Fibroblast of the conjunctiva (primary cell): ENCODE measurements around the gene CST7.

ENCODE experiments used
- DNase-seq: peaks from one replicate; pipeline ENCODE4 v3.0.0-alpha.2; 2010; ENCODE audit warnings: low read depth

Gene CST7

DNA sequence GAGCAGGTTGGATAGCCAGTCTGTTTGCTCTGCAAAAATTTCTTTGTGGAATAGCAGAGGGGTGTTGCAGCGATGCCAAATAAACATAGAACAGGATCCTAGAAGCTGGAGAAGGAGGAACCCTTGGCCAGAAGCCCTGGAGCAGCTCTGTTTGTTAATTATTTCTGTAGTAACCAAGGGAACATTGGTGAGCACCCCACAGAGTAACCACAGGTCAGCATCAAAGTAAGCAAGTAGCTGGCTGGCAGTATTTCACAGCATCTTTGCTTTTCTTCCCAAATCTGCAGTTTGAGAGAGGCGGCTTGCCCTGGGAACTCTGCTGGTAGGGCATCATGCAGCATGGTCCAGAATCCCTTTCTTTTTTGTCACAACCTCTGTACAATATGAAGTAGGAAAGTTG lies 56.2 kb downstream of the CST7 start:
- DNase-seq = no peak

DNA sequence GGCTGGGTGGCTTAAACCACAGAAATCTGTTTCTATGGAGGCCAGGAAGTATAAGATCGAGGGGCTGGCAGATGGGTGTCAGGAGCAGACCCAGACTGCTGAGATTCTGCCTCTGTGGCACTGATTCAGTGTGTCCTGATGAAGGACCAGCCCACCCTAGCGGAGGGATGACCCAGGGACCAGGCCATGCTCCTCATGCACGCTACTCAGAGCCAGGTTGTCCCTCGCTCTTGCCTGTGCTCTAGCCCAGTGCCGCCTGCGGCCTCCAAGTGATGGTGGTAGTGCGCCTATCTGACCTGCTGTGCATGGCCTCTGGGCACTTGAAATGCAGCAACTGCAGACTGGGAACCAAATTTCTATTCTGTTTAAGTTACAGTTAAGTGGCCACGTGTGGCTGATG lies 56.6 kb downstream of the CST7 start:
- no peak for DNase-seq

DNA sequence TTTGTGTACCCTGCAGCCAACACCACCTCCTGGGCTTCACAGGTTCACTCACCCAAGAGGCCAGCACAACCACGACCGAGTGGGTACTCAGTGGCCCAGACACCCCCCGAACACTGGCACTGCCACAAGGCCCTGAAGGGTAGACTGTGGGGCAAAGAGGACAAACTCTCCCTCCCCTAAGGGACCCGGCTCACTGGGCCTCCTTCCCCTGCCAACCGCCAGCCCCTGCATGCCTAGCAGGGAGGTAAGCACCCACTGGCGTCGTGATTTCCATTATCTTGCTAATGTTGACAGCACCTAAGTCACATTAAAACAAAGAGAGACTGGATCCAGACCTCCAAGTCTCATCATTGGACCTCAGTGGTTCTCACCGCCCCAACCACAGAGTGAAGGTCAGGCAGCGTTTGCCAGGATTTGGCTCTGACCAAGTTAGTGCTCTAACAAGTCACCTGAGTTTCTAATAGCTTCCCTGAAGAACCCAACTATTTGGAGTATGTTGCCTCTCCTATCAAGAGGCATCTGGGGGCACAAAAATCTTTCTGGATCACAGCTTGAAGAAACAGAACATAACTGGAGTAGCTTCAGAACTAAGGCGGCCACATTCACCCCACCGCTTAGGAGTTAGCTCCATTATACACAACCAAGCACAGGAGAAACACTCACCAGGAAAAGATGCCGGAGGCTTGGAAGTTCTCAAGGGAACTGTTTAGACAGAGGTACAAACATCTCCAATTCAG lies 57.5 kb downstream of the CST7 start:
- DNase-seq = no peak

DNA sequence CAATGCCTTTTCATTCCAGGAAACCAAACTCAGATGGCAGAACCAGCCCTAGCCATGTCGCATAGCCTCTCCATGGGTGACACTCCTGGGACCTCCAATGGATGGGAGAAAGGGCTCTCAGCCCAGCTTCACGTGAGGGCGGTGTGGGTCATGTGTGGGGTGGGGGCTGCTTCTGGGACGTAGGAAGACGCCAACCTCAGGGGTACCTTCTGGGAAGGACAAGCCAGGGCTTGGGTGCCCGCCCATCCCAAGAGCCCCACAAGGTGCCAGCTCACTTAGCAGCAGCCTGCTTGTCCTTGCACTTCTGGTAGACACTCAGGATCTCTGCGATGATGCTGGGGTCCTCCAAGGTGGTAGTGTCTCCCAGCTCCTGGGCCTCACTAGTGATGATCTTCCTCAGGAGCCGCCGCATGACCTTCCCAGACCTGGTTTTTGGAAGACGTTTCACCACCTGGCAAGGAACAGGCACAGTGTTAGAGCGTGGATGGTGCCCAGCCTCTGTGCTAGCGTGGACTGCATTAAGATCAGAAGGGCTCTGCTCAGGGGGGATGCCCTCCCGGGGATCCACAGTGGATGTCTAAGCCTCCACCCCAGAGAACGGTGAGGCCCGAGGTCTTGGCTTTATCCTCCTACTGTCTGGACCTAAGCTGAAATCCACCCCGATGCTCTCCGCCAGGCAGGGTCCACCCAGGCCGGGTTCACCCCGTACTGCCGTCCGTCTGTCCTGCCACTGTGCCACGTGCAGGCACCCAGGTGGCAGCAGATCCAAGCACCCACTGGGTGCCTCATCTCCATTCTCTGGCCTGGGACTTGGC lies 58.6 kb downstream of the CST7 start:
- DNase-seq = no peak

DNA sequence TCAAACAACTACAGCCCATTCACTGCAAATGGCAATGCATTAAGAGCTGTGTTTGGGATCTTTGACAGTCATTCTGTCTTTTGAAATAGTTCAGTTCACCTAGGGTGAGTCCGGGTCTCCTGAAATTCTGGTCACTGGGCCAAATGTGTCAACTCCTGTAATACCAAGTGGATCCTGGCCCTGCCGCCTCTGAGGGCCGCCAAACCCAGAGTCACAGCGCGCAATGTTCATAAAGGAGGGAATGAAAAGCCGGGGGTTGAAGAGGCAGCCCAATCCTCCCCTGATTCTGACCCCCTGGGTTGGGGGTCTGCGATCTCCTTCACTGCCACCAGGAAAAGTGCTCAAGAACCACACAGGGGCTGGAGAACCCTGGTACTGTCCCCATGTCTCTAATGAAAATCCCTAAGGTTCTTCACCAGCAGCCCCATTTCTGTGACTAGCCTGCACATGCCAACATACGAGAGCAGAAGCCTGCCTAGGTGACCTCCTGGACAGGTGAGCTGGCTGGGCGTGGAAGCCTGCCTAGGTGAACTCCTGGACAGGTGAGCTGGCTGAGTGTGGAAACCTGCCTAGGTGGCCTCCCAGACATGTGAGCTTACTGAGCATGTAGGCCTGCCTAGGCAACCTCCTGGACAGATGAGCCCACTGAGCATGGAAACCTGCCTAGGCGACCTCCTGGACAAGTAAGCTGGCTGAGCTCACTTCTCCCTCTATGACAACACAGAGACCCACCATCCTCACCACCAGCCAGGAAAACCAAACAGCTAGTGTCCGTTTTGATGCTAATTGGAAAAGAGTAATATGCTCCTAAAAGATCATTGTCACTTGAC lies 59.5 kb downstream of the CST7 start:
- DNase-seq = no peak
